HCT116 (cell line): Measurements from ENCODE around the gene B3GALT2.

ENCODE experiments used
- ATF3 ChIP-seq: IDR thresholded peaks from 2 replicates; pipeline ENCODE4 v1.6.1; 2012
- FOSL1 ChIP-seq: IDR thresholded peaks from 2 replicates; pipeline ENCODE4 v1.6.1; 2012; ENCODE audit warnings: low read depth
- POLR2AphosphoS5 ChIP-seq: IDR thresholded peaks from 2 replicates; pipeline ENCODE4 v1.6.1; 2011; ENCODE audit warnings: mild to moderate bottlenecking, low read depth, low read length, moderate library complexity
- RAD21 ChIP-seq: IDR thresholded peaks from 2 replicates; pipeline ENCODE4 v1.6.1; 2012; ENCODE audit warnings: low read depth, mild to moderate bottlenecking
- YY1 ChIP-seq: IDR thresholded peaks from 2 replicates; pipeline ENCODE4 v1.6.1; 2011; ENCODE audit warnings: low read length, low read depth, moderate library complexity, mild to moderate bottlenecking; ENCODE audit not compliant: insufficient replicate concordance; ENCODE audit errors: extremely low read depth
- TF ChIP-seq, protein P1 (sequence below), 3 experiments: fragments of 200-600 bp in 1 of 3; sonication (generic) in 1 of 3; IDR thresholded peaks in 2 of 3; conservative IDR thresholded peaks in 1 of 3; 2 replicates each; pipeline ENCODE4 v1.5.1; 2012 to 2017; ENCODE audit warnings: low read depth in 2 of 3, low read length in 2 of 3, antibody characterized with exemption in 1 of 3, borderline replicate concordance in 1 of 3, control low read depth in 1 of 3, mild to moderate bottlenecking in 1 of 3, mixed read lengths in 1 of 3, mixed run types in 1 of 3, moderate library complexity in 1 of 3; ENCODE audit not compliant: insufficient read depth in 1 of 3

GRCh38 chr1:193221651-193222050 is 35.2 kb upstream of the B3GALT2 start:
- TF ChIP-seq YY1, result no peak
- TF ChIP-seq ATF3, result no peak
- no peak for TF ChIP-seq RAD21
- TF ChIP-seq POLR2AphosphoS5, result no peak
- TF ChIP-seq, protein P1, sequence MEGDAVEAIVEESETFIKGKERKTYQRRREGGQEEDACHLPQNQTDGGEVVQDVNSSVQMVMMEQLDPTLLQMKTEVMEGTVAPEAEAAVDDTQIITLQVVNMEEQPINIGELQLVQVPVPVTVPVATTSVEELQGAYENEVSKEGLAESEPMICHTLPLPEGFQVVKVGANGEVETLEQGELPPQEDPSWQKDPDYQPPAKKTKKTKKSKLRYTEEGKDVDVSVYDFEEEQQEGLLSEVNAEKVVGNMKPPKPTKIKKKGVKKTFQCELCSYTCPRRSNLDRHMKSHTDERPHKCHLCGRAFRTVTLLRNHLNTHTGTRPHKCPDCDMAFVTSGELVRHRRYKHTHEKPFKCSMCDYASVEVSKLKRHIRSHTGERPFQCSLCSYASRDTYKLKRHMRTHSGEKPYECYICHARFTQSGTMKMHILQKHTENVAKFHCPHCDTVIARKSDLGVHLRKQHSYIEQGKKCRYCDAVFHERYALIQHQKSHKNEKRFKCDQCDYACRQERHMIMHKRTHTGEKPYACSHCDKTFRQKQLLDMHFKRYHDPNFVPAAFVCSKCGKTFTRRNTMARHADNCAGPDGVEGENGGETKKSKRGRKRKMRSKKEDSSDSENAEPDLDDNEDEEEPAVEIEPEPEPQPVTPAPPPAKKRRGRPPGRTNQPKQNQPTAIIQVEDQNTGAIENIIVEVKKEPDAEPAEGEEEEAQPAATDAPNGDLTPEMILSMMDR (IDR thresholded peaks at IDR 0.05 in 2 of 3, conservative IDR thresholded peaks at IDR 0.05 in 1 of 3; ENCODE audit: borderline replicate concordance in 1 of 3, insufficient read depth in 1 of 3, low read depth in 2 of 3, low read length in 2 of 3), result no peak
- no peak for TF ChIP-seq FOSL1
